NCI-H1930 (cell line): Measurements from ENCODE around the gene CLCNKB.
"Not testable (repeated sequence)": the region's sequence is repeated elsewhere in the genome, so short reads cannot be mapped to it uniquely, and the experiment has no call there.

Experiments
- DNase-seq, 2 experiments: peaks; one replicate each; lab custom pipeline; 2025; lab: John Stamatoyannopoulos, UW

CLCNKB gene

DNA sequence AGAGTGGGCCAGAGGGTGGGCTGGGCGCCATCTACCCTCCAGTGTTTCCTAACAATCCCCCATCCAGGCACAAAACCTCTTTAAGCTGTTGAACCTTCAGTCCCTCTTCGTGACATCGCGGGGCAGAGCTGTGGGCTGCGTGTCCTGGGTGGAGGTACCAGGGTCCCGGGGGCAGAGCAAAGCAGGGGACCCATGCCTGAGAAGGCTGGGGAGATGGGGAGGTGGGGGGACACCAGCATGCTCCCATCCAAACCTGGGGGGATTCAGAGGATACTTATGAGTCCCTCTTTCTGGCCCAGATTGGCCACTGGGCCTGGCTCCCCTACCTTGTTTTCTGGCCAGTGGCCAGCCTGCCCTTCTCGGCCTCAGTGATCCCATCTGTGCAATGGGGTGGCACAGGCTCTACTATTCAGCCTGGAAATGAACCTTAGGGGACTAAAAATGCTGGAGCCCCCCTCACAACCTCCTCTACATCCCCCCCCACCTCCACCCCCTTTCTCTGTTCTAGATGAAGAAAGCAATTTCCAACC is 10.4 kb upstream of the CLCNKB start:
- not testable (repeated sequence) for DNase-seq

DNA sequence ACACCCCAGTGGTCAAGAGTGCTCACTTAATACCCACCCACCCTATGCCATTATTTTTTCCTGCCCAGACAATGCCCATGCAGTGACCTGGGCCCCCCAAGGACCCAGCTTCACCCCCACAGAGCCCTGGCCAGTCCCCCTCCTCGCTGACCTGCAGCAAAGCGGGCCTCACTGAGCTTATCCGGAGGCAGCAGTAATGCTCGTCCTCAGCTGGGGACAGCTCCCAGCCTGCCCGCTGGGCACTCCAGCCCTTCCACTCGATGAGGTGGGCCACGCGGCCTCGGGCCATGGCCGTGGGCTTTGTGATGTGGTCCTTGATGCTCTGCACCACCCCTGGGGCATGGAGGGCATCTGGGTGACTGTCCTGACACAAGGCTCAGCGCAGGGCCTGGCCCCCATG is 7.1 kb upstream of the CLCNKB start:
- DNase-seq, result not testable (repeated sequence)

DNA sequence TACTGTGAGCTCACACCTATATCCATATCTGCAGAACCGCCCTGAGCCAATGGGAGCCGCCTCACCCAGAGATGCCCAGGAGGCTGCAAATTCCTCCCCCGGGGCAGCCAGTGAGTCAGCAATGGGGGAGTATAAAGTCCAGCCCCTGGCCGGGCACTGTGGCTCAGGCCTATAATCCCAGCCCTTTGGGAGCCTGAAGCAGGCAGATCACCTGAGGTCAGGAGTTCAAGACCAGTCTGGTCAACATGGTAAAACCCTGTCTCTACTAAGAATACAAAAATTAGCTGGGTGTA is 5.0 kb upstream of the CLCNKB start:
- no peak for DNase-seq

DNA sequence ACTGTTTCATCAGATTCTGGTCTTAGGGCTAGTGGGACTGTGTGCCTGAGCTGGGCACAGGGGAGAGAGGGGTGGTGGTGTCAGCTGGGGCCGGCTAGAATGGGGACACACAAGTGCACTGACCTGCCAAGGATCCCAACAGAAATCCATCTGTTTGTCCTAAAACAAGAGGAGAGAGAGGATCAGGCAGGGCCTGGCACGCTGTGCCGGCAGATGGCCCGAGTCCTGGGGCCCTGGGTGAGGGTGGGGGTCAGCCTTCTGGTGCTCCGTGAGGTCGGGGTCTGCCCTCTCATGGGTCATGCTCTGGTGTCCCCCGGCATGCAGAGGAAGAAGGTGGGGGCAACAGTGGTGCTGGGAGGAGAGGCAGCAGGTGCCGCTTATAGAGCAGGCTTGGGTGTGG is 3.7 kb upstream of the CLCNKB start:
- not testable (repeated sequence) for DNase-seq

DNA sequence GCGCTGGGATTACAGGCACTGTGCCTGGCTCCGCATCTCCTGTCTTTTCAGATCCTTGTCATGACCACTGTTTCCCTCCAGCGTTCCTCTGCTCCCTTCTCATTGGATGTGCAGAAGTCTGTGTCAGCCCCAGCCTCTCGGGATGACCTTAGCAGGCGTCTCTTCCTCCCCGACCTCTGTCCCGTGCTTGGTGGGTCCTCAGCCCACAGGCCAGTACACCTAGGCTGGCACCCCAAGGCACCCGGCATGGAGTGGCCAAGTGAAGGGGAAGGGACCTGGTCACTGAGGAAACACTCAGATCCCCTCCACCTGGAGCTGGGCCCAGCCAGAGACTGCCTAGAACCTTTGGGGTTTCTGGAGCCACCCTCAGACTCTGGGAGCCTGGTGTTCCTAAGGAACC is 2.4 kb upstream of the CLCNKB start:
- no peak for DNase-seq

DNA sequence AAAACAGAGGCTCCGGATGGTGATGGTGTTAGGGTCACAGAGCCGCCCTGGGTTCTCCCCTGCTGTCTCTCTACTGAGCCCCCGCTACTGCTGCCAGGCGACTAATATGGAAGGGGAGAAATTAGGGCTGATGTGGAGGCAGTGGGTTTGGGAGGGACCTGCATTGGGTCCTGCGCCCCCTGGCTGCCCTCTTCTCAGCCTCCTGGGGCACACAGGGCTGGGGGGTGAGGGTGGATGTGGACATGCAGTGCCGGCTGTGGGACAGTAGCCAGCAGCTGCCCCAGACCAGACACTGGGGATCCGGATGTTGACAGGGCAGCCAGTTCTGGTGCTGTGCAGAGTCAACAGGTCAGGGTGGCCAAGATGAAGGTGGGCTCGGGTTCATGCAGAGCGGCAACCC is 1.5 kb upstream of the CLCNKB start:
- no peak for DNase-seq

DNA sequence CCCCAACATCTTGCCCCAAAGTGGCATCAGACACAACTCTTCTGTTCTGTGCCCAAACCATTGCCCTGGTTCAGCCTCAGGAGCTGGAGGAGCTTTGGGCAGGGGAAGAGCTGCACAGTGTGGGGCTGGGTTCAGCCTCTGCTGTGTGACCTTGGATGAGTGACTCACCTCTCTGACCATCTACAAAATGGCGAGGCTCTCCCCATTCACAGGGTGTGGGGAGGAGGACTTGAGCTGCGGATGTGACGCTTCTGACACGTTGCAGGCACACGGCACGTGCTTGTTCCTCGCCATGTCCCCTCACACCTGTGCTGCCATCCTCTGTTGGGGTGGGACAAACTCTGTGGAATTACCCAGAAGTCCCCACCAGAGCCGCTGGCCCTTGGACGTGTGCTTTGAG is 928 bp upstream of the CLCNKB start:
- not testable (repeated sequence) for DNase-seq

DNA sequence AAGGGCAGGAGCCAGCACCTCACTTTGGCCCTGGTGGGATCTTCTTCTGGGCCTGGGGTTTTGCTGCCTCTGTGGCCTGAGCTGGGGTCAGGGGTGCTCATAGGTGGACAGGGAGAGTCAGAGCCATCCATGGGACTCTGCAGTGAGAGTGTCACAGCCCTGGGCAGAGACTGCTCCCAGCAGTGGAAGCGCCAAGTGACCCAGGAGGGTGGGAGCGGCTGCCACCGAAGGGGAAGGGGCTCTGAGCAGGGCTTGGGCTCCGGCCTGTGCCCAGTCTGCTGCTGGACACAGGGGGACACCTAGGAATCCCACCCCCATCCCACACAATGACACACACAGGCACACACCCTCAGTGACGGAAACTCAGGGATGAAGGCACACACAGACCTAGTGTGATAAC is 368 bp downstream of the CLCNKB start:
- DNase-seq, result no peak

DNA sequence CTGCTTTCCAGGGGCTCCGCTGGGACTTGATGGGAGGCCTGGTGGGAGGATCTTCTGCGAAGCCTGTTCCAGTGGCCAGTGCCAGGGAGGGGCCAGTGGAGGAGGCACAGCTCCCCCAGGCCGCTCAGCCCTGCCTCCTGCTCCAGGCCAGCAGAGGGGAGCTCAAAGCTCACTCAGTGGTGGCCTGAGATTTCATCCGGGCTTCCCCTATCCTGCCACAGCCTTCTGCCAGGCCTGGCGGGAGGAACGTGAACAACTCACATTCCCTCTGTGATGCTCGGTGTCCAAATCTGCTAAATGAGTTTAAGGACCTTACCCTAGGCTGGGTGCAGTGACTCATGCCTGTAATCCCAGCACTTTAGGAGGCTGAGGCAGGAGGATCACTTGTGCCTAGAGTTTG is 3.3 kb downstream of the CLCNKB start:
- DNase-seq, result no peak

DNA sequence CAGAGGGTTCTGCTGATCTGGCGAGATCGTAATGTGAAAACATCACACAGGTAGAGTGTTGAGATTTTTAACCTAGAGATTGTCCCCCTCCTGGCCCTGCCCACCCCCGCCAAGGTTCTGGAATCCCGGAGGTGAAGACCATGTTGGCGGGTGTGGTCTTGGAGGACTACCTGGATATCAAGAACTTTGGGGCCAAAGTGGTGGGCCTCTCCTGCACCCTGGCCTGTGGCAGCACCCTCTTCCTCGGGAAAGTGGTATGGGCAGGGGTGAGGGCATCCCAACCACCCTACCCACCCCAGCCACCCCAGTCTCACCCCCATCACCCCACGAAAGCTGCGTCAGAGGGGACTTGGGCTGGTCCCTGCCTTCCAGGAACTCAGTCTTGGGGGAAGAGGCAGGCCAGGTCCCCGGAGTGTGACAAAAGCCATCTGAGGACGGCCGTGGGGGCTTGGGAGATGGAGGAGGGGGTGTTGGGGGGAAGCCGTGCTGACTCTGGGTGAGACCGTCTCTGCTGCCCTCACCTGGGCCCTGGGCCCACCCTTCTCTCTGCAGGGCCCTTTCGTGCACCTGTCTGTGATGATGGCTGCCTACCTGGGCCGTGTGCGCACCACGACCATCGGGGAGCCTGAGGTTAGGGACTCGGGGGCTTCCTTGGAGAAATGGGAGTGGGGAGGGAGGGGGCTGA is 4.4 kb downstream of the CLCNKB start:
- no peak for DNase-seq

DNA sequence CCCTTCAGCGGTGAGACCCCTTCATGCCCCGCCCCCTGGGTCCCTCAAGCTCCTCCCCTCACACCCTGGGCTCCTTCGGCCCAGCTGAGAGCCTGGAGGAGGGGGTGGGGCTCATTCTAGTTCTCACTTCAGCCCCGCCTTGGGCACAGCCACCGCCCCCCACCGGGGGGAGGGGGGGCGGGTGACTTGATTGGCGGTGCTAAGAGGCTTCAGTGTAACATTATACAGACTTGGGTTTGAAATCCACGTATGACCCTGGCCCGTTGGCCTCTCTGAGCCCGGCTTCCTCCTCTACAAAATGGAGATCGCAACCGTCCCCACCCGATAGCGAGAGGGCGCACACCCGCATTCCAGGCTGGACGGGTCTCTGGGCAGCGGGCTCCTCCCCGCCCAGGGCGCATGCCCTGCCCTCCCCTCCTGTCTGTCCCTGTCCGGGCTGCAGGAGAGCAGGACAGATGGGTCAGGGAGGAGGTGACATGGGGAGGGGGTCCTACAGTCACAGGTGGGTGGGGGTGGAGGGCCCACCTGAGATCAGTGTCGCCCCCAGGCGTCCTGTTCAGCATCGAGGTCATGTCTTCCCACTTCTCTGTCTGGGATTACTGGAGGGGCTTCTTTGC is 5.1 kb downstream of the CLCNKB start:
- DNase-seq, result peak; percentile 19 to 25

DNA sequence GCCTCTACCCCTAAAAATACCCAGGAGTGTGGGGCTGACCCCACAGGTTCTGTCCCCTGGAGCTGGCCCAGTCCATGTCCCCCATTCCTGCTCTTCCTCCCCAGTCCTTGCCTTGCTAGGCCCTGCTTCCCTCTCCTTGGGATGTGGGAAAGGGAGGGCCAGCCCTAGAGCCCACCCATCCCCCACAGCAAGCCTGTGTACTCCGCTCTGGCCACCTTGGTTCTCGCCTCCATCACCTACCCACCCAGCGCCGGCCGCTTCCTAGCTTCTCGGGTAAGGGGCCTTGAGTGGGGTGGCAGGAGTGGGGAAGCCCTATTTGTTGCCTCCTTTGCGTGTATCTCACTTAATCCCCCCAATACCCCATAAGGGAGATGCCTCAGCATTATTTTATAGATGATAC is 6.7 kb downstream of the CLCNKB start:
- no peak for DNase-seq

DNA sequence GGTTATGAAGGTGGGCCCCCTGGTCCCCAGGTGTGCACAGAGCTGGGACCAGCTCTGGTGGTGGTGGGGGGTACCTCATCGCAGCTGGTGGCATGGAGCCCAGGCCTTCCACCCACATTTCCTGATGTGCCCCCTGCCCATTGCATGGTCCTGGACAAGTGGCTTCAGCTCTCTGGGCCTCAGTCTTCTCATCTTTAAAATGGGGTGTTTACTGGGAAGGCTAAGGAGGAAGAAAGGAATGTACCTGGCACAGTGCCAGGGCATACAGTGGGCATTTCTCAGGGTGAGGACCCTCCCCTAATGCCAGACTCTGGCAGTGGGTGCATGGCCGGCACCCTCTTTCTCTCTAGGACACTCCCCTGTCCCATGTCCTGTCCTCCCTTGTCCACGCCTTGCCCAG is 7.5 kb downstream of the CLCNKB start:
- DNase-seq, result no peak

DNA sequence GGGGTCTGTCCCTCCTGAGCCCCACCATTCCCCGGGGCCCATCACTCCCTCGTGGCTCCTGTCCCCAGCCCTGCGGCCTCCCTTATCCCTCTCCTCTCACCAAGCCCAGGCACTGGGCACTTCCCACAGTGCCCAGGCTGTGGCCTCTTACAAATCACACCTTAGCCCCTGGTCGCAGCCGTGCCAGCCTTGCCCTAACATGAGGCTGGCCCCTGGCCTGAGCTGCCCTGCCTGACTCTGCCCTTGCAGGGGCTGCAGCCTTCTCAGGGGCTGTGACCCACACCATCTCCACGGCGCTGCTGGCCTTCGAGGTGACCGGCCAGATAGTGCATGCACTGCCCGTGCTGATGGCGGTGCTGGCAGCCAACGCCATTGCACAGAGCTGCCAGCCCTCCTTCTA is 8.4 kb downstream of the CLCNKB start:
- not testable (repeated sequence) for DNase-seq

DNA sequence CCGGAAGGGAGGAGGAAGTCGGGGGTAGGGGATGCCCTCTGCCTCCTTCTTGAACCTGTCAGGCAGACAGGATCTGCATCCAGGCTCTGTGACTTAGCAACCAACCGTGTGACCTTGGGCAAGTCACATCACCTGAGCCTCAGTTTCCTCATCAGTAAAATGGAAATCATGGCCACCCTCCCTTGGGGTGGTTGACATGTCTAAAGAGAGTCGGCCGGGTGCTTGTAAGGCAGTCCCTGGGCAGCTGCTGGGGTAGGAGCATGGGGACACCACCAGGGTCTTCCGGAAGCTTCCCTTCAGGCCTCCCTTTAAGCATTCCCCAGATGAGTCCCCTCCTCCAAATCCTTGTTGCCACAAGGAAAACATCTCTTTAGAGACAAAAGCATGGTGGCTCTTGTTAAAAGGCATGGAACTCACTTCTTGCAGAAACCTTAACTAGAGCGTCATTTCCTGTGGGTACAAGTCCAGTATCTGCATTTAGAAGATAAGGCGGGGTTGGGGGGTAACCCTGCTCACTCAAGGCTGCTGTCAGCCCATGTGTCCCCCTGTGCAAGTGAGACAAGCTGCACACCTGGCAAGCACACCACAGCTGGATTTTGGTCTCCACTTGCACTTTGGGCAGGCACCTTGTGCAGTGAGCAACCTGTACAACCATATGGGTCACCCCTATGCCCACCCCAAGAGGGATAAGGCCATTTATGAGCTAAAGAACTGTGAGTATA is 10.4 kb downstream of the CLCNKB start:
- DNase-seq, result no peak

DNA sequence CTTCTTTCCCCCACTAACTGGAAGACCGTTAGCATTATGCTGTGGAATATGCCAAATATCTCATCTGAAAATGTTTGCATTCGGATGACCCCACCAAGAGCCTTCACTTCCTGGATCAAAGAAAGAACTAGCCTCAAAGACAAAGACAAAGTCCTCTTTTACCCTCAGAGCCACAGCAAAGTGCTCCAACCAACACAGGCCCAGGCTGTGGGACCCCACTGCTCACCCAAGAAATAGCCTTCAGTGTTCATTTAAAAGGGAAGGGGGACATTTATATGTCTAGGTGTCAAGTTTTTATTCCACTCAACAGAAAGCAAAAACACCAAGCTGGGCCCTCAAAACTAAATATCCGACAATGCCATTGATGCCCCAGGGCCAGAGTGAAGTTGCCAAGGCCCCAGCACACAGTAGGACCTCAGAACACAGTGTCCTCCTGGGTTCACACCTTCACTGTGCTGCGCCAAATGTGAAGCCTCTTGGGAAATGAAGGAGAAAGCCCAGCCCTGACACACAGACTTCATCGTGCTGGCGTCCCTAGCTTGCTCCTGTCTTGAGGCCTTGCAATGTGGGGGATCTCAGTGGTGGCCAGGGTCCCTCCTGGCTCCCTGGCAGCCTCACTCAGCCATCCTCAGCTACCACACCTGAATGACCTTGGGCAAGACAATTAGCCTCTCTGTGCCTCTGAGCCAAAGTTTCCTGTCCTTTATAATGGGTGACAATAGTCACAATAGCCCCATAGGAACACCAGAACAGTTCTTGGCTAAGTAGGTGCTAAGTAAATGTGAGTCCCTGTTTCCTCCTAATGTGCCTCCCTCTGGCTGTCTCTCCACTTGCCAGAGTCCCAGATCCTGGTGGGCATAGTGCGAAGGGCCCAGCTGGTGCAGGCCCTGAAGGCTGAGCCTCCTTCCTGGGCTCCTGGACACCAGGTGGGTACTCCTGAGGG is 11.3 kb downstream of the CLCNKB start:
- DNase-seq, result no peak

DNA sequence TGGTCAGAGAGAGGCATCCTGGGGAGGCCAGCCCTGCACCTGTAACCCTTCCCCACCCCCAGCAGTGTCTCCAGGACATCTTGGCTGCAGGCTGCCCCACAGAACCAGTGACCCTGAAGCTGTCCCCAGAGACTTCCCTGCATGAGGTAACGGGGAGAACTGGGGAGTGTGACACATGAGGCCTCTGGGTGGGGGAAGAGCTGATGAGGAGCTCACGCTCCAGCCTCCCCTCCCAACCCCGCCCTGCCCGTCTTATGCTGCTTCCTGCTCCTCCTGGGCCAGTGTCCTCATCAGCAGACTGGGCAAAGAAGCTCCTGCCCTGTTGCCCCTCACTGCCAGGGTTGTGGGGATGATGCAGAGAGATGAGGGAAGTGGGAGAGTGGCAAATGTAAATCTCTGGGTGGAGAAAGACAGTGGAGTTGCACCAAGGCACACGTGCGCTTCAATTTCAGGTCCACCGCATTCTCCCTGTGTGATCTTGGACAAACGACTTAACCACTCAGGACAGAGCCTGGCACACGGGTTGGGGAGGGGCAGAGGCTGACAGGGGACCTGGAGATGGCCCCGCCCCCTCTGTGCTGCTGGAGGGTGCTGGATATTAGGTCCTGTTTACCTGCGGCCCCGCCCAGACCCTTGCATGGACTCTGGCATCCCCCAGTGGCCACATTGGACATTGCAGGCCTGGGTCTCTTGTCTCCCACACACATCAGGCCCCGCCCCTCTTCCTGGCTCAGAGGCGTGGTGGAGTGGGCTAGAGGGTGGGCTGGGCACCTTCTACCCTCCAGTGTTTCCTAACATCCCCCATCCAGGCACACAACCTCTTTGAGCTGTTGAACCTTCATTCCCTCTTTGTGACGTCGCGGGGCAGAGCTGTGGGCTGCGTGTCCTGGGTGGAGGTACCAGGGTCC is 12.3 kb downstream of the CLCNKB start:
- DNase-seq, result peak; percentile 62 to 77

DNA sequence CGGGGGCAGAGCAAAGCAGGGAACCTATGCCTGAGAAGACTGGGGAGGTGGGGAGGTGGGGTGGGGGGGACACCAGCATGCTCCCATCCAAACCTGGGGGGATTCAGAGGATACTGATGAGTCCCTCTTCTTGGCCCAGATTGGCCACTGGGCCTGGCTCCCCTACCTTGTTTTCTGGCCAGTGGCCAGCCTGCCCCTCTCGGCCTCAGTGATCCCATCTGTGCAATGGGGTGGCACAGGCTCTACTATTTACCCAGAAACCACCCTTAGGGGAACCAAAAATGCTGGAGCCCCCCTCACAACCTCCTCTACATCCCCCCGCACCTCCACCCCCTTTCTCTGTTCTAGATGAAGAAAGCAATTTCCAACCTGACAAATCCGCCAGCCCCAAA is 12.9 kb downstream of the CLCNKB start:
- not testable (repeated sequence) for DNase-seq

DNA sequence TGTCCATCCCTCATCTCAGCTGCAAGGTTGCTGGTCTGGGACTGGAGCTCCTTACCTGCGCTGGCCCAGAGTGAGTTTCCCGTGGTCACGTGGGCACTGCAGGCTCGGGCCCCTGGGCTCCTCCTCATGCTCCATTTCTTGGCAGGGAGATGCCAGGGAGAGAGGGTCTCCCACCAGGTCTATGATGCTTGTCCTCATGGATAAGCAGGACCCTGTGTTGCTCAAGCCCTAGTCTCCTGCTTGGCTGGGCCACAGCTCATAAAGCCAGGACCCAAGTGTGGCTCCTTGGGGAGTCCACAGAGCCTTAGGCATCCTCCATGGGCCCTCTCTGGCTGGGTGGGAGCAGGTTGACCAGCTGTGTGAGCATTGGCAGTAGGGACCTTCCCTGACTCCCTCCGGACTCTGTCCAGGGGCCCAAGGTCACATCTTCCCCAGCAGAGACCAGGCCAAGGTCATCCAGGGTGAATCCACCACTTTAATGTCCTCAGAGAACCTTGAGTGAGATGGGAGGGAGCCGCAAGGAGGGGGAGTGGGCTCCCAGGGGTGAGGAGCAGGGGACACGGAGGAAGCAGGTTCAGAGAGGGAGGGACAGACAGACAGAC is 13.8 kb downstream of the CLCNKB start:
- not testable (repeated sequence) for DNase-seq

DNA sequence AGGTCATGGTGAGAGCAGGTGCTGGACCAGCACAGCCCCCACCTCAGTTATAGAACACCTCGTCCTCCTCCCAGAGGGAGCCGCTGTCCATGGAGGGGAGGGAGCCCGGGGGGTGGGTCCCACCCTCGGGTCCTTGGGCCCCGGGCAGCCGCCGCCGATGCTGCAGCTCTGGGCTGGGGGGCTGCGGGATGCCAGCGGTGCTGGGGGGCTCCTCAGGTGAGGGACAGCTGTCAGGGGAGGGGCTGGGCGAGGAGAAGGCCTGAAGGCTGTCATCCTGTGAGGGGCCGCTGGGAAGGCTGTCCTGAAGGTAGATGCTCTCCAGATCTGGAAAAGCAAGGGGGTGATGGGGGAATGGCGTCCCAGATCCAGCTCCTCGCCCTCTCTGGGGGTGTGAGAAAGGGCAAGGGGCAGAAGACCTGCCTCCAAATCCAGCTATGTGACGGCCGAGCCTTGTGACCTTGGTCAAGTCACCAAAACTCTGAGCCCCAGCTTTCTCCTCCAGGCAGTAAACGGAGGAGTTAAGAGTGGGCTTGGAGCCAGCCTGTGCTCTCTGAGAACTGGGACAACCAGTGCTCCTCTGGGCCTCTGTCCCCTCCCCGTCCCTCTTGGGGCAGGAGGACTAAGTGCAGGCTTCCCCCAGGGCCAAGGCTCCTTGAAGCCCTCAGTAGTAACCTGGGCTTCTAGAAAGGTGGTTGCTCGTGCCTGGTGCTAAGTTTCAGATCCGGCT is 15.0 kb downstream of the CLCNKB start:
- DNase-seq, result not testable (repeated sequence)
